C4-2B (cell line): ENCODE measurements around the gene FAM131C.

Experiments used
- H3K27ac ChIP-seq: fragments of 450-650 bp; 2 replicates; pipeline ENCODE4 v1.5.1; 2017
- ZFX ChIP-seq: fragments of 450-650 bp; IDR thresholded peaks from 2 replicates; pipeline ENCODE4 v1.6.1; 2017
- TF ChIP-seq, protein P1 (sequence below): fragments of 450-650 bp; conservative IDR thresholded peaks from 2 replicates; pipeline ENCODE4 v1.5.1; 2017; ENCODE audit warnings: mild to moderate bottlenecking

The FAM131C gene

DNA sequence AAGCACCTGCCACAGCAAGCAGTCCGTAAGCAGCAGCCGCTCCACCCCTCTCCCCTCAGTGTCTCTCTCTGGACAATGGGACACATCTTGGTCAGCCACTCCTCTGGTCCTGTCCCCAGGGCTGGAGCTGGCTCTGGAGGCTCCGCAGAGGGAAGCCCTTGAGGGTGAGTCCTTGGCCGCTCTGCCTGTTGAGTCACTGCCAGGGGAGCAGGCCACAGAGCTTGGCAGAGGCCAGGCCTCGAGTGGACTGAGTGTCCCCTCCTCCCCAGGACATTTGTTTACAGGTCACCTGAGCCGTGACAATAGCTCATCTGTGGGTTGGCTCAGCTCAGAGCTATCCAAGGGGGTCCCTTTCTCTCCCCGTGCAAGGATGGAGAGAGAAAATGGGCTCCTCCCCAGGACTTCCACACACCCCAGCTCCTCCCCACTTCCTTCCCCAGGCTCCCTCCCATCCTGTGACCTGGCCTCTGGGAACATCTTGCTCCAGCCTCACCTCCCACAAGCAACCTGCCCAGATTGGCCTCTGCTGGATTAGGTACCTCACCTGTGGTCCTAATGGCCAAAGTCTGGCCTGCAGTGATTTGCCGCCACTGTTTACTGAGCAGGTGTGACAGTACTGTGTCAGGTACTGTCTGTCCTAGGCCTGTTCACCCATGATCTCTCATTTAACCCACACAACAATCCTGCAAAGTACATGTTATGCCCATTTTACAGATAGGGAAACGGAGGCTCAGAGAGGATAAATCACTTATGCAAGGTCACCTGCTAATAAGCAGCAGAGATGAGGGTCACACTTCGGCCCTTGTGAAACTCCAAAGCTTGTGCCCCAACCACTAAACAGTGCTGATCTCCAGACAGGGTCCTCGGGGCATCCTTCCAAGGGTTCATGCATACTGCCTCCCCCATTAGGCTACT is 4.8 kb downstream of the FAM131C start:
- TF ChIP-seq ZFX: no peak
- TF ChIP-seq, protein P1, sequence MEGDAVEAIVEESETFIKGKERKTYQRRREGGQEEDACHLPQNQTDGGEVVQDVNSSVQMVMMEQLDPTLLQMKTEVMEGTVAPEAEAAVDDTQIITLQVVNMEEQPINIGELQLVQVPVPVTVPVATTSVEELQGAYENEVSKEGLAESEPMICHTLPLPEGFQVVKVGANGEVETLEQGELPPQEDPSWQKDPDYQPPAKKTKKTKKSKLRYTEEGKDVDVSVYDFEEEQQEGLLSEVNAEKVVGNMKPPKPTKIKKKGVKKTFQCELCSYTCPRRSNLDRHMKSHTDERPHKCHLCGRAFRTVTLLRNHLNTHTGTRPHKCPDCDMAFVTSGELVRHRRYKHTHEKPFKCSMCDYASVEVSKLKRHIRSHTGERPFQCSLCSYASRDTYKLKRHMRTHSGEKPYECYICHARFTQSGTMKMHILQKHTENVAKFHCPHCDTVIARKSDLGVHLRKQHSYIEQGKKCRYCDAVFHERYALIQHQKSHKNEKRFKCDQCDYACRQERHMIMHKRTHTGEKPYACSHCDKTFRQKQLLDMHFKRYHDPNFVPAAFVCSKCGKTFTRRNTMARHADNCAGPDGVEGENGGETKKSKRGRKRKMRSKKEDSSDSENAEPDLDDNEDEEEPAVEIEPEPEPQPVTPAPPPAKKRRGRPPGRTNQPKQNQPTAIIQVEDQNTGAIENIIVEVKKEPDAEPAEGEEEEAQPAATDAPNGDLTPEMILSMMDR: no peak
- 0 out of 2 replicates have a peak overlapping the region, but pooled peaks have one; percentile 1 for H3K27ac ChIP-seq

DNA sequence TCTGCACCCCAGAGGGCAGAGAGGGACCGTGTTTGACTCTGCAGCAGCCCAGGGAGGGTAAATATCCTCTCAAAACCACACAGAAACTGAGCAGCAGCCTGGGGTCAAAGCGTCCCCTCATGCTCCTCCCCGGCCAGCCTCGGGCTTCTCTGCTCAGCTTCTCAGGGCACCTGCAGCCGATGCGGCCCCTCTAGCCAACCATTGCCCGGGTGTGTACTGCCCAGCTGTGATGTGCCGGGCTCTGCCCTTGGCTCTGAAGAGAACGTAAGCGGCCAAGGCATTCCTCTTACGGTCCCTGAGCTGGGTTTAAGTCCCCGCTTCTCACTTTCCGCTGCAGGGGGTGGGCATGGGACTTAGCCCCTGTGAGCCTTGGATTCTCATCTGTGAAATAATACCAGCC is 5.5 kb downstream of the FAM131C start:
- TF ChIP-seq, protein P1: no peak
- no peak for TF ChIP-seq ZFX
- H3K27ac ChIP-seq: 0 out of 2 replicates have a peak overlapping the region, but pooled peaks have one; percentile 1

DNA sequence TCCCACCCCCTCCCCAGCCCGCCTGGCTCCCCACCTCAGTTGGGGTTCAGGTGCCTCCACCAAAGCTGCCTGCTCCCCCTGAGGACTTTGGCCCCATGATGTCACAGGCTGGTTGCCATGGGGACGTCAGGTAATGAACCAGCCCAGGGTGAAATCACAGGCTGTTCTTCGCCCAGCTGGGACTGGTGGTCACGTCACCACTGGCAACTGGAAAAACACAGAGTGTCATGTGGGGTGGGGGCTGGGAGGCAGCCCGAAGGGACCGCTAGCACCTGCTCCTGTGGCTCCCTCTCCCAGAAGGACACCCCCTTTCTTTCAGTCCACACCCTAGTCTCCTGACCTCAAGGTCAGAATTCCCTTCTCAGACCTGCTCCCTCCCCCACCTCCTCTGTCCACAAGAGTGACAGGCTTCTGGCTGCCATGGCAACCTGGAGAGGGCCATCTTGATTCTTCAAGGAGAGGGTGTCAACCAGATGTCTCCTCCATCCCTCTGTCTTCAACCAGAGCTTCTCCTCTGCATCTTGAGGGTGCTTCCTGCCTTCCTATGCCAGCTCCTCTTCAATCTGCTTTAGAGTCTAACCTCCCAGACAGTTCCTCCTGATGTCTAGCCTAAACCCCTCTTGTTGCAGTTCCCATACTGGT is 6.2 kb downstream of the FAM131C start:
- H3K27ac ChIP-seq: no peak overlapping the region
- TF ChIP-seq ZFX: no peak
- TF ChIP-seq, protein P1: no peak

DNA sequence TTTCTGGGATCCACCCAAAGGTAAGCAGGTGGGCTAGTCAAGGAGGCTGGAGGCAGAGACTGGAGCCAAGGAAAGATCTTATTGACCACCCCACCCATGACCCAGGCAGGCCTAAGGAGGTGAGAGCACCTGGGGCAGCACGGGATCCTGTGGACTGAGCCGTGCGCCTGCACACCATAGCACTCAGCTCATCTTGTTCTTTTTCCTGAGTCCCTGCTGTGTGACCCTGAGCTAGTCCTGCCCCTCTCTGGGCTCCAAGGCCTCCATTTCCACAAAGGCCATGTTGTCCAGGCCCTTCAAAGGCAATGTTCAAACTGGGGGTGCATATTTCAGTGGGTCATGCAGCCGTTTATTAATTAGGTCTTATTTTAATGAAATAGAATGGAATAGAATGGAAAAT is 7.2 kb downstream of the FAM131C start:
- TF ChIP-seq, protein P1: no peak
- TF ChIP-seq ZFX: no peak
- H3K27ac ChIP-seq: no peak overlapping the region

DNA sequence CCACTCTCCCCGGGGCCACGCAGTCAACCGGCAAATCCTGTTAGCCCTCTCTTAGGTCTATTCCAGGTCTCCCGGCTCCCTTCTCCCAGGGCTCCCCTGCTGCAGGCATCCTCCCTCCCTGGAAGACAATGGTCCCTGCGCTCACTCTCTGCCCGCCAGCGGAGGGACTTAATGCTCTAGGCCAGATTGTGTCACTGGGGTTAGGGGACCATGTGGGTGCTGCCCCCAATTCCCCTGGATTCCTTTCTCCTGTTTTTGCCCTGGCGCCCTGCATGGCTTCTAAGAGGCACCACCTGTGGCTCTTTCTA is 8.2 kb downstream of the FAM131C start:
- H3K27ac ChIP-seq: peak overlapping the region; percentile 40
- TF ChIP-seq, protein P1: no peak
- no peak for TF ChIP-seq ZFX

DNA sequence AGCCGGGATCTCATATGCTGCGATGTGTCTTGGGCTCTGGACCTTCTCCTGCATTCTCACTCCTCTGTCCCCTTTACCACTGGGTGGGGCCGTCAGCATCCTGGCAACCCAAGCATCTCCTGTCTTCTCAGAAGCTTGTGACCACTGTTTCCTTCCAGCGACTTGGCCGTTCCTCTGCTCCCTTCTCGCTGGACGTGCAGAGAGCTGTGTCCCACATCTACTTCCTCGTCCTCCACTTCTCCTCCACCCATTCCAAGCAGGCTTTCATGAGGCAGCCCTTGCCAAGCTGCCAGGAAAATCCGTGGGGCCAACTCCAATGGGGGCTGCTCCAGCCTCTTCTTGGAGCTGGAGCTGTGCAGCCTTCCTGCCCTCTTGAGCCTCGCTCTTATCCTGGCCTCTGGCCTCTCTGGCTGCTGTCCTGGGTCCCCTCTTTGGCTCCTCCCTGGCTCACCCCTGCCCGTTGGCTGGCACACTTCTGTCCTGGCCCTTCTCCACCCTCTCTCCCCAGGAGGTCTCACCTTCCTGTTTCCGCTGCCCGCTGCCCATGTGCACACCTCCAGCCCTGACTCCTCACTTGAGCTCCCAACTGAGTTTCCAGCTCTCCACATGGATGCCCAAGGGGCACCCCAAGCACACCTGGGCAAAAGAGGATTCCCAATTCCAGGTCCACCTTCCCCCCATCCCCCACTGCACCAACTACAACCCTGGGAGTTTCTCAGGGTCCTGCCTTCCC is 8.7 kb downstream of the FAM131C start:
- H3K27ac ChIP-seq: peak overlapping the region; percentile 40
- TF ChIP-seq, protein P1: no peak
- no peak for TF ChIP-seq ZFX
